Left hindlimb (tissue), 1 donor: Measurements from ENCODE around the gene CGB1.
"Not testable (repeated sequence)": the region's sequence is repeated elsewhere in the genome, so short reads cannot be mapped to it uniquely, and the experiment has no call there.

Experiments used
- DNase-seq: peaks from one replicate; pipeline ENCODE4 v3.0.0-alpha.2; 2018

Gene CGB1

DNA sequence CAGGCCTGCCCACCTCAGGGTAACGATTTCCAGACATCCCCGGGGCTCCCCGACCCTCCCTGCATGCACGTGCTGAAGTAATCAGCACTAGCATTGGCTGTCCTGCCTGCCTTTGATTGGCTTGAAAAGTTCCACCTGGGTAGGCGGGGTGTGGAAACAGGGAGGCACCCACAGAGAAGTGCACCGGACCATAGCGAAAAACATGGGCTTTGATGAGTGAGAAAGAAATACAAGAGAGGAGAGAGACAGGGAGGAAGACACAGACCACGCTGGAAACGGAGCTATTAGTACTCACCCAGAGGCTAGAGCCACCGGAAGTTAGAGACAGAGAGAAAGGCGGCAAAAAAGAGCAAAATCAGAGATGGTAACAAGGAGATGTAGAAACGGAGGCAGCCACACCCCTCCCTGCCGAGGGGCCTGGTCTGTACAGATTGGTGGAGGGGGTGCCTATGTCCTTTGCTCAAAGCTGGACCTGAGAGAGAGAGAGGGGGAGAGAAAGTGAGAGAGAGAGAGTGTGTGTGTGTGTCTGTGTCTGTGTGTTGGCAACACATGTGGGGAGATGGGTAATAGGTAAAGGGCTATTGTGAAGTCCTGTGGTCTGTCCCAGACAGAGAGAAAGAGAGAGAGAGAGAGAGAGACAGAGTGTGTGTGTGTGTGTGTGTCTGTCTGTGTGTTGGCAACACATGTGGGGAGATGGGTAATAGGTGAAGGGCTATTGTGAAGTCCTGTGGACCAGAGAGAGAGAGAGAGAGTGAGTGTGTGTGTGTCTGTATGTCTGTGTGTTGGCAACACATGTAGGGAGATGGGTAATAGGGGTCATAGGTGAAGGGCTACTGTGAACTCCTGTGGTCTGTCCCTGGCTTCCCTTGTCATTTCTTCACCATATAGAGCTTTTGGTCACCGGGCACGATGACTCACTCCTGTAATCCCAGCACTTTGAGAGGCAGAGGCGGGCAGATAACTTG is 15.5 kb downstream of the CGB1 start:
- no peak for DNase-seq

DNA sequence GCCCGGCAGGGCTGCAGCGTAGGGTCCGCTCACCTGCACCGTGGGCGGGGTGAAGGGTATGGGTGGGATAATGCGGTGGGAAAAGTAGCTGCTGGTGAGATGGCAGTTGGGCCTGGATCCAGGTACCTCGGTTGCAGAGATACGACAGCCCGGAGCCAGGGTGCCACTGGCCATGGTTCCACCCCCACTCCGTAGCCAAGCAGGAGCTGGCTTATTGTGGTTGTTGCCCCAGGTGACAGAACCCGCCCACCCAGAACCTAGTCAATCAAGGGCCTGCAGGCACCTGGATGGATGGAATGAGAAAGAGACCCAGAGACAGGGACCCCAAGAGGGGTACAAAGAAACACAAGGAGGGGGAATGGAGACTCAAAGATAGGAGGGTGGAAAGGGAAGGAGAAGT is 16.4 kb downstream of the CGB1 start:
- DNase-seq, result no peak

DNA sequence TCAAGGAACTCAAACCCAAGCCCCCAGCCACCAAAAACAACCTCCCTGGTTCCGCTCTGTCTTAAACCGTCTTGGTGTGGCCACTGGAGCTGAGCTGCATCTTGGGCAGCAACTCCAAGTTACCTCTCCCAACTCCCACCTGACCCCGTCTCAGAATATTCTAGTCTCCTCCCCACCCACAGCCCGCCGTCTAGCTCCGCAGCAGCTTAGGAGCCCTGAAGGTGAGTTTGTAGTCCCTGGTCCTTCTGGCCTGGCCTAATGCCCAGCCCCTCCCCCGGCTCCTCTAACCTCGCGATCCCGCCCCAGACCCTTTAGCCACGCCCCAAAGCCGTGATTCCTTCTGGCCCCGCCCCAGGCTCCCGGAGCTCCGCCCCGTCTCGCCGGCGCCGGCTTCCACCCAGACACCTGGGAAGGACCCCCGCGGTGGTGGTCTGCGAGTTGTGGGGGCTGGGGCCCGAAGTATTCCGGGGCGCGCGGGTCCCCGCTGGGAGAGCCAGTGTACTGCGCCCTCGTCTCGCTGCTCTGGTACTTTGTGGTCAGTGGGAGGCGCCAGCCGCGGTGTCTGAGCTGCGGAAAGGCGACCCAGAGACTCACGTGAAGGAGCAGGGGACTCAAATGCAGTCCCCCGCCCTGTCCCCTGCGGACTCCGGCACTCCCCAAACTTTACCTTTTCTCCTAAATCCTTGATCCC is 17.3 kb downstream of the CGB1 start:
- DNase-seq, result no peak

DNA sequence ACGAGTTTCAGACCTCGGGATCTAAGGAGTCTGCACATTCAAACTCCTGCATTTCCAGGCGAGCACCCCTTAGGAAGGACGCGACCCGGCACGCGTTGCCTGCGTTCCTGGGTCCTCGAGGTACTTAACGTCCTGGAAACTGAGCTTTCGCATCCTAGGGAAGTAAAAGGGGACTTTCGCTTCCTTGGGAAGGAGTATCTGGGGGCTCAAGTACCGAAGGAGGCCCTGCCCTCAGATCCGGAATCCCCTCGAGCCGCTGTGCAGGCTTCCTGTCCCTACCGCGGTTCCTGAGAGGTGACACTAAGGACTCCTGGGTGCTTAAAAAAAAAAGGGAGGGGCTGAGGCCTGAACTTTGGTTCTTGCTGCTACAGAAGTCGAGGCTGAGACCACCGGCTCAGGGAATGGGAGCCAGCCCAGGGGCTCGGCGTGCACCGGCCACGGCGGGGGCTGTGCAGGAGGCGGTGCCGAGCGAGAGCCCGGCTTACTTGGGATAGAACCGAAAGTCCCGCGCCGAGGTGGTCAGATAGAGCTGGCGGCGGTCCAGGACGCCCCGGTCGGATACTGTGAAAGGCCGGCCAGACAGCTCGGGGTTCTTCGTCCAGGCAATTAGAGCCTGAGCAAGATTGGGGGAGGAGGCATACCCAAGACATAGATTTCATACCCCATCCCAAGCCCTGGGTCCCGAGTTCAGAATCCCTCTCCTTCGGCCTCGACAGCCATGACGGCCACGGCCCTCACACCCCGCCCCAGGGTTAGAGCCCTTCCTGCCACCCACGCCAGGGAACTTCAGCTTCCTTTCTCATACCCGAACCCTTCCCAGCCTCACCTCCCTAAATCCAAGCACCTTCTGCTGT is 18.1 kb downstream of the CGB1 start:
- DNase-seq, result not testable (repeated sequence)

DNA sequence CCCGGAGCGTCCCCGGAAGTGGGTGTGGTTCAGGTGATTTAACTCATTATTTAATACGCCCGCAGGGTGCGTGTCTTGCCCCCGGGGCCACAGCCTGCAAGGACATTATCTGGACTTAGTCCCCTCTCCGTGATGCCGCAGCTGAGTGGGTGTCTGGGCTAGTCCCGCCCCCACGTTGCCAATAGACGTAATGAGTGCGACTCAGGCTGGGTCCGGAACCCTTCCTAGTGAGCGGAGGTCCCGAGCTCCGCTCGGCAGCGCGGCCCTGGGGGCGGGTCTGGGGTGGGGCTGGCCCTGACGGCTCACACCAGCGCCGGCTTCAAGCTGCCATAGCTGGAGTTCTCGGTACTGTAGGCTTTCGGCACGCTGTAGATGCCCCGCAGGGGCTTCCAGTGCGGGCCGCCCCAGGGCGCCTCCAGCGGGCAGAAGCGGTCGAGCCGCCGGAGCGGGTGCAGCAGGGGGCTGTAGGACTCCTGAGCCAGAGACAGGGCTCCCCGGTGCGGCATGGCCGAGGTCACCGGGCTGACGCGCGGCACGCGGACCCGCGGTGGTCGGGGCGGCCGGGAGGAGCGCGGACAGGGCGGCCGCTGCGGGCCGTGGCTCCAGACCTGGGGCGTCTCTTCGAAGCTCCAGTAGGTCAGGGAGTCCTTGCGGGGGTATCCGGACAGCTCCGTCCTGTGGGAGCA is 18.9 kb downstream of the CGB1 start:
- peak; percentile 62 for DNase-seq

DNA sequence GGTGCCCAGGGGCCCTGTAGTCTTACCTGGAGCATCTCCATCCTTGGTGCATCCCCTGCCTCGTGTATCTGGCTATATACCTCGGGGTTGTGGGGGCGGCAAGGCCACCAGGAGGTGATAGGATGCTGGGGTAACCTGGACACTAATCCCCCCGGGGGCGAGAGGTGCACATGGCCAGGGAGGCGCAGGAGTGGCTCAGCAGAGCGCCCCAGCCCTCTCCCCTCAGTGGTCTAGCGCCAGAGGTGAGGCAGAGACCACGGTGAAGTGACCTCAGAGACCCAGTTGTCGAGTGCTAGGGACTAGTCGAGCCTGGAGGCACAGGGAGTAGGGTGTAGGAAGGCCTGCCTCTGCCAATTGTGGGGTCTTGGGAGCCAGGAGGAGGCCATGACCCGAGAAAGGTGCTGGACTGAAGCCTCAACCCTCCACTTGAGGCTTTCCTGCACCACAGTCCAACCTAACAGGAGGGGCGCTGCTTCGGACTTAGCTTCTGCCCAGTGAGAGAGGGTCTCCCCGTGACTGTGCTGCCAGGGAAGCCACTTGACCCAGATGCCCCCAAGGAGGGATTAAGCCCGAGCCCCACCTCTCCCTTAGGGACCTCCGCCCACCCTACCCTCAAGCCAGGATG is 19.5 kb downstream of the CGB1 start, which contains the start of gene LHB:
Gene LHB (minus strand): TSS at position 51 of the 625 bp plus-strand sequence. CDS start 10 bp downstream, at position 41.
- no peak for DNase-seq

DNA sequence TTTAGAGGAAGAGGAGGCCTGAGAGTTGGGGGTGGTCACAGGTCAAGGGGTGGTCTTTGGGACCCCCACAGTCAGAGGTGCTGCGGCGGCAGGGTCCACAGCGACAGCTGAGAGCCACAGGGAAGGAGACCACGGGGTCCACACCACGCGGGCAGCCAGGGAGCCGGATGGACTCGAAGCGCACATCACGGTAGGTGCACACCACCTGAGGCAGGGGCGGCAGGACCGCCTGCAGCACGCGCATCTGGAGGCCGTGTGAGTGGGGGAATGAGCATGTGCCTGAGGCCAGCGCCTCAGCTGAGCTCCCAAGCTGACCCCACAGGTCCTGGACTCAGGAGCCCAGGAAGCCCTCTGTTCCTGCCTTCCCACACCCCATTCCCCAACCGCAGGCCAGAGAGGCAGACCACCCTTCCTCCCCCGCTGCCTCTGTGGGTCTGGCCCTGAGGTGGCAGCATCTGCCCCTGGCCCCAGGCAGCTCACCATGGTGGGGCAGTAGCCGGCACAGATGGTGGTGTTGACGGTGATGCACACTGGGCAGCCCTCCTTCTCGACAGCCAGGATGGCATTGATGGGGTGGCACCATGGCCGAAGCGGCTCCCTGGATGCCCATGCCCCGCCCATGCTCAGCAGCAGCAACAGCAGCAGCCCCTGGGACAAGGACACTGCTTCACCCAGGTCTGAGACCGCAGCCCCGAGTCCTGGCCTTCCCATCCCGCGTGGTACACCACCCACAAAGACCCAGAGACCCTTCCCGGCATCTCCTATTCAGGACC is 20.4 kb downstream of the CGB1 start:
- DNase-seq, result no peak

DNA sequence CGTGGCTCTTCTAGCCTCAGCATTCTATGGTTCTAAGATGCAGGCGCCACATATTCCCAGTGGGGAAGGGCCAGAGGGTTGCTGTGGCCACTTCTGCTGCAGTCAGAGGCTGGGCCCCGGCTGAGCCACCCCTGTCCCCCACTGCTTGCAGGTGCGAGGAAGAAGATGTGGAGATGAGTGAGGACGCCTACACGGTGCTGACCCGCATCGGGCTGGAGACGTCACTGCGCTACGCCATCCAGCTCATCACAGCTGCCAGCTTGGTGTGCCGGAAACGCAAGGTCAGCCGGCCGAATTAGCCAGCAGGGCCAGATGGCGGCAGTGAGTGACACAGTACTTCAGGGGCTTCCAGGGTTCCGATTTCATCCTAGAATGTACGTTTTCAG is 21.8 kb downstream of the CGB1 start:
- DNase-seq, result no peak

DNA sequence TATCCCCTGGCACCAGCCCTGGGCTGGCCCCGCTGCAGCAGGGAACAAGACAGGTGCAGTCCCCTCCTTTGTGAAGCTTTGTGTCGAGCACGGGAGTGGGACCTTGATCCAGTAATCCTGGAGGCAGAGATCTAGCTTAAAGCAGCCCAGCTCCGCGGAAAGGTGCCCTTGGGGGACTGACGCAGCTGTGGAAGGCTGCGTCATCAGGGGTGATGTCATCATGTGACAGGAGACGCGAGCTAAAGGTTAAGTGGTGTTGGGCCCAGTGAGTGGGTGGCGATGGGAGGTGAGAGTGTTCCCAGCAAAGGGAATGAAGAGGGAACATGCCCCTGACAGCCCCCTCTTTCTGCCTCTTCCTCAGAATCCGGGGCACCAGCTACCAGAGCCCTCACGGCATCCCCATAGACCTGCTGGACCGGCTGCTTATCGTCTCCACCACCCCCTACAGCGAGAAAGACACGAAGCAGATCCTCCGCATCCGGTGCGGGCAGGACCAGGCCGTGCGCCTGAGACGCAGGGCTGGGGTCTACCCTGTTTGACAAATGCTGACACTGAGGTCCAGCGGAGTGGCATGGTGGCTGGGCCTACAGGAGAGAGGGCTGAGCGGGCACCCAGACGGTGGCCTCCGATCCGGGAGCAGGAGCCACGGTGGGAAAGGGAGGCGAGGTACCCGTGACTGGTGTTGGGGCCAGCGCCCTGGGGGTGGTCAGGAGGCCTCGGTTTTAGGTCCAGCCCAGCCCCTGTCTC is 22.4 kb downstream of the CGB1 start:
- no peak for DNase-seq

DNA sequence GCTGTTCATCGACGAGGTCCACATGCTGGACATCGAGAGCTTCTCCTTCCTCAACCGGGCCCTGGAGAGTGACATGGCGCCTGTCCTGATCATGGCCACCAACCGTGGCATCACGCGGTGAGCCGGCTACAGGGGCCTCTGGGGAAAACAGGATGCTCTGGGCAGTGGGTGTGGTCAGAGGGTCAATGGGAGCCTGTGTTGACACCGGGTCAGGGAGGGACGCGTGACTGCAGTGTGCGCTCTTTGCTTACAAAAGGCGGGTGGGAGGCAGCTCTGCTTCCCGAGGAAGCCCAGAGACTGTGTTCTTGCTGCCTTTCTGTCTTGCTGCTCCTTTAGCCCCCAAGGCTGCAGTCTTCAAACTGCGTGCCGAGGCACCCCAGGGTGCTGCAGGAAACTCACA is 25.5 kb downstream of the CGB1 start:
- DNase-seq, result no peak

DNA sequence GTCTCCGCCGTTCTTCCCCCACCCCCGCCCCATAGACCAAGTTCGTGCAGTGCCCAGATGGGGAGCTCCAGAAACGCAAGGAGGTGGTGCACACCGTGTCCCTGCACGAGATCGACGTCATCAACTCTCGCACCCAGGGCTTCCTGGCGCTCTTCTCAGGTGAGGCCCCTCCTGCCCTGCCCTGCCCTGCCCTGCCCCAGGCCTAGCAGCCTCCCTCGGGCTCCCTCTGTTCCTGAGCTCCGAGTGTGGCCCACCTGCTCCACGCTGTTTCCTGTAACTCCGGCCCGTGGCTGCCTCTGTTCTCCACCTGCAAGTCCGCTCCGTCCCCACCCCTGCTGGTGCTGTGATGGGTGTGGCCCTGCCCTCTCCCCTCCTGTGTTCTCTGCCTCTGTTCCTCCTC is 26.2 kb downstream of the CGB1 start:
- DNase-seq, result no peak

DNA sequence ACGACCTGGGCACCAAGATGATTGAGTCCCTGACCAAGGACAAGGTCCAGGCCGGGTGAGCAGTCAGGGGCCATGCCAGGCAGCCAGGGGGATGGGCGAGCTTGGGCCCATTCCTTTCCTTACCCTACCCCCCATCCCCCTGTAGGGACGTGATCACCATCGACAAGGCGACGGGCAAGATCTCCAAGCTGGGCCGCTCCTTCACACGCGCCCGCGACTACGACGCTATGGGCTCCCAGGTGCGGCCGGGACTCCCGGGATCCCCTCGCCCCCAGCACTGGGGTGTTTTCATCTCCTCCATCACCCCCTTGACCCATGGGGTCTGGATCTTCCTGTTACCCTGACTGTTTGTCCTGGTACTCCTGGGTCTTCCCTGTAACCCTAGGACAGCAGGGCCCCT is 26.9 kb downstream of the CGB1 start:
- no peak for DNase-seq

DNA sequence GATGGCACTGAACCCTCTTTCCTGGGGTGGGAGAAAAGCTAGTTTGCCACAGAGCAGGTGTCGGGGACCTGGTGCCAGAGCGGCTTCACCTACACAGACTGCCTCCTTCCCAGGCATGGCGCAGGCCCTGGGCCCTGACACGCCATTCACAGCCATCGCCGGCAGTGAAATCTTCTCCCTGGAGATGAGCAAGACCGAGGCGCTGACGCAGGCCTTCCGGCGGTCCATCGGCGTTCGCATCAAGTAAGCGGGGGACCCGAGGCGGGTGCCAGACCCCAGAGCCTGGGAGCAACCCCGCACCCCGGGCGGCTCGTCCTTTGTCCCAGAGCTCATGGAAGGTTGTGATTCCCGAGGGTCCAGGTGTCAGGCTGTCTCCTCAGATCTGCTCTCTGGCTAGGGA is 29.8 kb downstream of the CGB1 start:
- no peak for DNase-seq

DNA sequence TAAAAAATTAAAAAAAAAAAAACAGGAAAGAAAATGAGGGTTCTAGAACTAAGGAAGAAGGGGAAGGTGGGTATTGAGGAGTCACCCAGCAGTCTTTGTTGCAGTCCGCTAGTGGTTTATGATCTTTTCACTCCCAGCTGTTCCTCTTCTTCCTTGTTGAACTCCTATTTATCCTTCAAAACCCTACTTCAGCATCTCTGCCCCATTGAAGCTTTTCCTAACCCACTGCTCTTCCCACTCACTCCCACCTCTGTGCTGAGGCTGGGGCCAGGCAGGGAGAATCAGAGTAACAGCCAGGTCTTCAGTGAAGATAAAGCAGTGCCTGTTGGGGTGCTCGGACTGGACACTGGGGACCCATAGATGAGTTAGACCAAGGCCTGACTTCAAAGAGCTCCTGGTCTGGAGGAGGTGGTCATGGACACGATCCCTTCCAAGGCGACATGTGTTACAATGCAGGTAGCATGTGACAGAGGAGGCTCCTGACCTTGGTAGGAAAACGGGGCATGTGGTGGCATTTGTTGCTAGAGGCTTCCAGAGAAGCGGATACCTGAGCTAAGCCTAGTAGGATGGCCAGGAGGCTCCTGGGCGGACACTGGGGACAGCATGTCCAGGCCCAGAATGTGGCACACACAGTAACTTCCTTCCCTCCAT is 31.6 kb downstream of the CGB1 start:
- DNase-seq, result no peak

DNA sequence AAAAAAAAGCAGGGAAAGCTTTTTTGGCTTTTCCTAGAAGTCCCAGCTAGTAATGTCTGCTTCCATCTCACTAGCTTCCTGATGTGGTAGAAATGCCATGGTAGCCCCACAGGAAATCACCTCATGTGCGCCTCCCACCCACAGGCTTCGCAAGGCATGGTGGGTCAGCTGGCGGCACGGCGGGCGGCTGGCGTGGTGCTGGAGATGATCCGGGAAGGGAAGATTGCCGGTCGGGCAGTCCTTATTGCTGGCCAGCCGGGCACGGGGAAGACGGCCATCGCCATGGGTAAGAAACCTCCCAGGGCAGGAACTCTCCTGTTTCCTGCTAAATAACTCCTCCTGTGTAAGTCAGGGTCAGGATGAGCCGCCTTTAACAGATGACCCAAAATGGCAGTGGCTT is 32.6 kb downstream of the CGB1 start:
- no peak for DNase-seq

DNA sequence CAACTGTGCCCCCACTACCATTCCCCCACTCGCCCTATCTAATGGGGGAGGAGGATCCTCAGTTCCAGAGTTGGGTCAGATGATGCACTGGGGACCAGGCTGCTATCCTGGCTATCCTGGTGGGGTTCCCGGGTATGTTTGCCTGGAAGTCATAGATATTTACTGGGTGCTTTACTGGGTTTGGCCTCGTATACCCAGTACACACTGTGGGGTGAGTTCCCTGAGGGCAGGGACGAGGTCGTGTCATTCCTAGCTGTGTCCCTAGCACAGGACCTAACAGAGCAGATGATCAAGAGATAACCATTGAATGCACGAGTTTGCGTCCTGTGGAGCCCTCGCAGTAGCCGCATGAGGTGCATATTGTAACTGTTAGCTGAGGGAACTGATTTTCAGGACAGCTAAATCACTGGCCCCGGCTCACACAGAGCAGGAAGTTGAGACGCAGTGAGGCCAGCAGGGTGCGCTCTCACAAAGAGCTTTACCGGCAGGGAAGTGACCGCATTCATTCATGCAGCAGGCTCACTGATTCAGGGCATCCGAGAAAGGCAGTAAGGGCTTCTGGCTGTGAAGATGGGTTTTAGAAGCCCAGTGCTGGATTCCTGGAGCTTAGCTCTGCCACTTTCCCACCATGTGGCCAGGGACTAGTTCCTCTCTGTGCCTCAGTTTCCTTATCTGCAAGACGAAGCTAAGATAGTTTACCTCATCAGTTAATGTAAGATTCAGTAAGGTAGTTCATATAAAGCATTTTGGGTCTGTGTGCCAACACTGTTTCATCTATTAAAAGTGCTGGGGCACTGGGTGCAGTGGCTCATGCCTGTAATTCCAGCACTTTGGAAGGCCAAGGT is 37.0 kb downstream of the CGB1 start:
- no peak for DNase-seq

DNA sequence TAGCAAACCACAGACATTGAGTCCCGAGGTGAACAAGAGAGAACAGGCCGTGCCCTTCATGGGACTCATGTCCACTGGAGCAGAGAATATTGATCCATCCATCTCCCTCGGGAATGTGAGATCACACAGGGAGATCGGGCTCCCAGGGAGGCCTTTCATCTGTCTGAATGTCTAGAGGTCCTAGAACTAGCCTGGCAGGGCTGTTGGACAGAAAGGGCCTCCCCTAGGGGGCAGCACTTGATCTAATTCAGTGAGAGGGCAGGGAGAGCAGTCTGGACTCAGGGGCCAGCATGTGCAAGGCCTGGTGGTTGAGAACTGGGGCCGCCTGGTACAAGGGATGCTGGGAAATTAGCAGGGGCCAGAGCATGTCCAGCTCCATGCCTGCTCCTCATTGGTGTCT is 38.7 kb downstream of the CGB1 start:
- no peak for DNase-seq

DNA sequence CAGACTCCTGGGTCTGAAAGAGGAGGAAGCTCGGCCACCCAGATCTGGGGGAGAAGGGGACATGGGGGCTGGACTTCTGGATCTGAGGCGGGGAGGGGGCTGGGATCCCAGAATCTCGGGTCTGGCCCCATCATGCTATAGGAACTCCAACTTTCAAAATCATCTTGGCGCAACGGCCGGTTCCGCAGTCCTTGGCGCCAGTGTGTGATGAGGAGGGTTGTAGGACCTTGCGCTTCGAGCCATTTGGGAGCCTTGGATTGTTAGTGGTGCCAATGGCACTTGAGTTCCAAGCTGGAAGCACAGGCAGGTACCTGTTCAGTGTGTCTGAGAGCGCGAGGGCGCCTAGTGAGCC is 42.7 kb downstream of the CGB1 start:
- DNase-seq, result no peak
